Measurements from ENCODE around the gene CFAP73.
A peak's percentile ranks its signal among the peaks of the same experiment; 100 is the strongest.
"Not testable (repeated sequence)": the region's sequence is repeated elsewhere in the genome, so short reads cannot be mapped to it uniquely, and the experiment has no call there.

The CFAP73 gene

GRCh38 chr12:113120670-113121370 is 28.7 kb upstream of the CFAP73 start:
- DNase-seq: no peak

- DNase-seq: no peak
Measured at GRCh38 chr12:113127791-113128199, 21.7 kb upstream of the CFAP73 start.

GRCh38 chr12:113128802-113129663 is 20.5 kb upstream of the CFAP73 start:
- no peak for DNase-seq

GRCh38 chr12:113129664-113130456 is 19.7 kb upstream of the CFAP73 start:
- DNase-seq: no peak

- no peak for DNase-seq
Measured at GRCh38 chr12:113130457-113131135, 18.9 kb upstream of the CFAP73 start.

GRCh38 chr12:113131556-113131955 is 18.0 kb upstream of the CFAP73 start:
- no peak for DNase-seq

GRCh38 chr12:113133036-113133435 is 16.5 kb upstream of the CFAP73 start:
- no peak for DNase-seq

GRCh38 chr12:113133666-113134065 is 15.9 kb upstream of the CFAP73 start:
- DNase-seq: no peak

GRCh38 chr12:113134071-113134470 is 15.5 kb upstream of the CFAP73 start:
- no peak for DNase-seq

GRCh38 chr12:113134521-113134951 is 15.0 kb upstream of the CFAP73 start:
- DNase-seq: no peak

- DNase-seq: peak; percentile 80
Measured at GRCh38 chr12:113135178-113136127, 14.1 kb upstream of the CFAP73 start, which contains the start of gene RASAL1. Gene RASAL1 (minus strand): TSS chr12:113135761. CDS start chr12:113135462, 299 bp downstream.

- DNase-seq: peak; percentile 61
Measured at GRCh38 chr12:113136128-113136989, 13.2 kb upstream of the CFAP73 start.

GRCh38 chr12:113136990-113137511 is 12.5 kb upstream of the CFAP73 start:
- no peak for DNase-seq

- DNase-seq: no peak
Measured at GRCh38 chr12:113137861-113138783, 11.4 kb upstream of the CFAP73 start.

GRCh38 chr12:113138826-113139225 is 10.7 kb upstream of the CFAP73 start:
- DNase-seq: no peak

GRCh38 chr12:113140706-113141105 is 8.8 kb upstream of the CFAP73 start:
- no peak for DNase-seq

GRCh38 chr12:113141716-113142115 is 7.8 kb upstream of the CFAP73 start:
- not testable (repeated sequence) for DNase-seq

- DNase-seq: no peak
Measured at GRCh38 chr12:113142173-113142885, 7.2 kb upstream of the CFAP73 start.
